ENCODE measurements around the gene SPA17. TPM values are rescaled to one million over a fixed set of nuclear protein-coding genes. Genes with fewer than 3 reads are reported as not detected.

Gene SPA17
- total RNA-seq, 3 donors from 2014 or later = 2.9 to 15.2 (median 9.8) TPM

GRCh38 chr11:124707829-124708228 is 34.1 kb downstream of the SPA17 start:
- H3K4me1 ChIP-seq = no peaks in the 10 kb centered on the region
- intact Hi-C loops (cut with DNase I; ENCODE audit: low total_unique reads) = no loop called here
- H3K27ac ChIP-seq = no peak overlapping the region
- H3K4me3 ChIP-seq = no peak overlapping the region
- DNase-seq (ENCODE audit: low spot score in 2 of 2) = no peak
- peaks cover 0 to 14% of the 10 kb centered on the region in 2 donors for H3K9me3 ChIP-seq
- H3K27me3 ChIP-seq = no peaks in the 10 kb centered on the region
- no peak for TF ChIP-seq POLR2A (IDR thresholded peaks at IDR 0.05)
- TF ChIP-seq, protein P1, sequence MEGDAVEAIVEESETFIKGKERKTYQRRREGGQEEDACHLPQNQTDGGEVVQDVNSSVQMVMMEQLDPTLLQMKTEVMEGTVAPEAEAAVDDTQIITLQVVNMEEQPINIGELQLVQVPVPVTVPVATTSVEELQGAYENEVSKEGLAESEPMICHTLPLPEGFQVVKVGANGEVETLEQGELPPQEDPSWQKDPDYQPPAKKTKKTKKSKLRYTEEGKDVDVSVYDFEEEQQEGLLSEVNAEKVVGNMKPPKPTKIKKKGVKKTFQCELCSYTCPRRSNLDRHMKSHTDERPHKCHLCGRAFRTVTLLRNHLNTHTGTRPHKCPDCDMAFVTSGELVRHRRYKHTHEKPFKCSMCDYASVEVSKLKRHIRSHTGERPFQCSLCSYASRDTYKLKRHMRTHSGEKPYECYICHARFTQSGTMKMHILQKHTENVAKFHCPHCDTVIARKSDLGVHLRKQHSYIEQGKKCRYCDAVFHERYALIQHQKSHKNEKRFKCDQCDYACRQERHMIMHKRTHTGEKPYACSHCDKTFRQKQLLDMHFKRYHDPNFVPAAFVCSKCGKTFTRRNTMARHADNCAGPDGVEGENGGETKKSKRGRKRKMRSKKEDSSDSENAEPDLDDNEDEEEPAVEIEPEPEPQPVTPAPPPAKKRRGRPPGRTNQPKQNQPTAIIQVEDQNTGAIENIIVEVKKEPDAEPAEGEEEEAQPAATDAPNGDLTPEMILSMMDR (IDR thresholded peaks at IDR 0.05) = no peak
- no peaks in the 10 kb centered on the region for H3K36me3 ChIP-seq

DNA sequence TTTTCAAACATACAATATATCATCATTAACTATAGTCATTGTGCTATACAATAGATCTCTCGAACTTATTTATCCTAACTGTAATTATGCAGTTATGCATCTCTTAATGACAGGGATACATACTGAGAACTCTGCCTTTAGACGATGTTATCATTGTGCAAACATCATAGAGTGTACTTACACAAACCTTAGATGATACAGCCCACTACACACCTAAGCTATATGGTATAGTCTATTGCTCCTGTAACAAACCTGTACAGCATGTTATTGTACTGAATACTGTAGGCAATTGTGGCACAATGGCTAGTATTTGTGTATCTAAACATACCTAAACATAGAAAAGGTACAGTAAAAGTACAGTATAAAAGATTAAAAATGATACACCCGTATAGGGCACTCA is 38.7 kb downstream of the SPA17 start:
- no peak for DNase-seq (ENCODE audit: low spot score in 2 of 2)
- Histone ChIP-seq H3K9me3 (peaks cover 0 to 13% of the 10 kb centered on the region in 2 donors), H3K27me3 (peaks cover 0 to 3% of the 10 kb centered on the region in 2 donors), H3K4me1 (no peaks in the 10 kb centered on the region), H3K4me3 (no peak overlapping the region), H3K27ac (no peak overlapping the region), H3K36me3 (no peaks in the 10 kb centered on the region)
- TF ChIP-seq POLR2A (IDR thresholded peaks at IDR 0.05) (no peak), POLR2AphosphoS5 (IDR thresholded peaks at IDR 0.05) (no peak)
- TF ChIP-seq, protein P1 (IDR thresholded peaks at IDR 0.05) = no peak
- intact Hi-C loops (cut with DNase I; ENCODE audit: low total_unique reads) = no loop called here

DNA sequence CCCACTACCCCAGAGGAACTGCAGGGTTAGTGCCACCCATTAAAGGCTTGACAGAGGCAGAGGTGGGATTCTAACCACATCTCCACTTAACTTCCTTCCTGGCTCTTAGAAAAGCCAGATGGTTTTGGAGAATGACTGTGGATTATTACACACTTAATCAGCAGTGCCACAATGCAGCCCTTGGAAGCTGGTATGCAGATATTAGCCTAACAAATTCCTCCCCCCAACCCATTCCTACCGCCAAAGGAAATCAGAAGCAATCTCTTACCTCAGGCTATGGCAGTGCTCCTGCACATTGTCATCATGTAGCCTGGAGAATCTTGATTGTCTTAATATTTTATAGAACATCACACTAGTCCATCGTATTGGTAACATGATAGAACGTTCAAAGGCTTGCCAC is 42.9 kb downstream of the SPA17 start:
- no peaks in the 10 kb centered on the region for H3K9me3 ChIP-seq
- intact Hi-C loops (cut with DNase I; ENCODE audit: low total_unique reads) = no loop called here
- no peak overlapping the region for H3K27ac ChIP-seq
- H3K27me3 ChIP-seq = peaks cover 0 to 27% of the 10 kb centered on the region in 2 donors
- TF ChIP-seq, protein P1 (IDR thresholded peaks at IDR 0.05) = no peak
- TF ChIP-seq POLR2AphosphoS5 (IDR thresholded peaks at IDR 0.05) (no peak), POLR2A (IDR thresholded peaks at IDR 0.05) (no peak)
- no peaks in the 10 kb centered on the region for H3K36me3 ChIP-seq
- no peak for DNase-seq (ENCODE audit: low spot score in 2 of 2)
- no peaks in the 10 kb centered on the region for H3K4me1 ChIP-seq
- no peak overlapping the region for H3K4me3 ChIP-seq

- intact Hi-C loops (cut with DNase I; ENCODE audit: low total_unique reads) = no loop called here
- H3K36me3 ChIP-seq = no peaks in the 10 kb centered on the region
- H3K27me3 ChIP-seq = peaks cover 0 to 34% of the 10 kb centered on the region in 2 donors
- TF ChIP-seq POLR2AphosphoS5 (IDR thresholded peaks at IDR 0.05) = no peak
- TF ChIP-seq, protein P1 (IDR thresholded peaks at IDR 0.05) = no peak
- TF ChIP-seq POLR2A (IDR thresholded peaks at IDR 0.05) = no peak
- H3K27ac ChIP-seq = peak overlapping the region in 1 of 2 donors; percentile 2
- H3K9me3 ChIP-seq = no peaks in the 10 kb centered on the region
- no peak for DNase-seq (ENCODE audit: low spot score in 2 of 2)
- H3K4me1 ChIP-seq = no peaks in the 10 kb centered on the region
- peak overlapping the region; percentile 32 to 62 (median 49) for H3K4me3 ChIP-seq
Measured at GRCh38 chr11:124717421-124717785, 43.7 kb downstream of the SPA17 start.

DNA sequence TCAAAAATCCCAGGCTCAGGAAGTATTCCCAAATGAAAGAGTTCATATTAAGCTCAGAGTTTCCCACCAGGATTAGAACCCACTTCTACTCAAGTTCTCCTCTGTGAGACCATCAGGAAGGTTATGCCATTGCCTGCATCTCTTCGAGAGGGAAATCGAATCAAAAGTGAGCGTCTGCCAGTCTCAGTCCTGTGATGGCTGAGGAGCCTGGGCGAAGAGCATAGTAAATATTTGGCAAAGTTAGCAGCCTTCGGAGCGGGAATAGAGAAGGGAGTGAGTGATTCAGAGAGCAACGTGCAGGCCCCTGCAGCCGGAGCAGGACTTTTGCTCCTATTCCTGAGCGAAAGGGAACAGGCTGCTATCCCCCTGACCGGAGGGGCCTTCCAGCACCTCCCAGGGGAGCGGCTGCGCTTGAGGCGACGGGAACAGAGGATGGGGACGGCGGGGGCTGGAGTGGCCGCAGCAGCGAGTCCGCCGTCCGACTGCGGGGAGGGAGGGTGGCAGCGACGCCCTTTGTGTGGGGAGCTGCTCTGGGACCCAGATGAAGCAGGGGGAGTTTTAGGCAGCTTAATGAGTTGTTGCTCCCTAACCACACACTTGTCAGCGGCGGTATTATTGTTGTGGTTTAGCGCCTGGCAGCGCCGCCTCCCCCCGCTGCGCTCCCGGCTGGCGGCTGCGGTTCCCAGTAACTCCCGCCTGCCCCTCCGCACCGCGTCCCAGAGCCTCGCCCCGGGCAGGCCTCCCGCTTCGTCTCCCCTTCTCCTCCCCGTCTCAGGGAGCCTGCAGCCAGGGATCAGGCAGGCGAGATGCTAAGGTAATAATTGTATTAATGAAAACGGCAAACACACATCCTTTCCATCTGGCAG is 44.3 kb downstream of the SPA17 start:
- H3K4me1 ChIP-seq = no peaks in the 10 kb centered on the region
- TF ChIP-seq, protein P1 (IDR thresholded peaks at IDR 0.05) = no peak
- no peak for TF ChIP-seq POLR2AphosphoS5 (IDR thresholded peaks at IDR 0.05)
- TF ChIP-seq POLR2A (IDR thresholded peaks at IDR 0.05) = no peak
- no peaks in the 10 kb centered on the region for H3K9me3 ChIP-seq
- DNase-seq (ENCODE audit: low spot score in 2 of 2) = no peak
- peak overlapping the region in 1 of 2 donors; percentile 2 for H3K27ac ChIP-seq
- peak overlapping the region; percentile 32 to 62 (median 49) for H3K4me3 ChIP-seq
- intact Hi-C loops (cut with DNase I; ENCODE audit: low total_unique reads) = no loop called here
- peaks cover 0 to 35% of the 10 kb centered on the region in 2 donors for H3K27me3 ChIP-seq
- H3K36me3 ChIP-seq = no peaks in the 10 kb centered on the region

Data from breast epithelium (tissue), 4 donors.